ENCODE measurements around the gene HAT1. TPM values are rescaled to one million over a fixed set of nuclear protein-coding genes. Genes with fewer than 3 reads are reported as not detected.

HAT1 gene
- total RNA-seq, 1 experiment from 2014 or later, result 56.8 TPM

DNA sequence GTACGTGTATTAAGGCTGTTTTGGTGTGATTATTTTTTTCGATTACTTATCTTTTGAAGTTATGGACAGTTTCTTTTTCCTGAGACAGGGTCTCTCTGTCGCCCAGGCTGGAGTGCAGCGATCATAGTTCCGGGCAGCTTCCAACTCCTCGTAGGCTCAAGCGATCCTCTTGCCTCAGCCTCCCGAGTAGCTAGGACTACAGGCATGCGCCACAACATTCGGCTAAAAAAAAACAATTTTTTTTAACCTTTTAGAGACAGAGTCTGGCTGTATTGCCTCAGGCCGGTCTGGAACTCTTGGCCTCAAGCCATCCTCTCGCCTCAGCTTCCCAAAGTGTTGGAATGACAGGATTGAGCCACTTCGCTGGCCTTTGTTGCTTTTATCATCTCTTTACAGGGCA lies 945 bp downstream of the HAT1 start:
- peaks cover 22% of the 10 kb centered on the region for H3K4me1 ChIP-seq (ENCODE audit: low read length)
- H3K9me3 ChIP-seq (ENCODE audit: low read length), result no peaks in the 10 kb centered on the region
- H2AFZ ChIP-seq (ENCODE audit: low read length), result no peak overlapping the region
- peaks cover 35% of the 10 kb centered on the region for H3K36me3 ChIP-seq (ENCODE audit: insufficient read depth, low read length)
- H3K4me2 ChIP-seq (ENCODE audit: low read depth, low read length, poor library complexity, severe bottlenecking), result peak overlapping the region; percentile 87
- H3K27ac ChIP-seq (ENCODE audit: low read length), result peak overlapping the region; percentile 18; the same call in 1 of the 2 replicates
- H4K20me1 ChIP-seq (ENCODE audit: insufficient read depth, low read depth, low read length), result no peaks in the 10 kb centered on the region
- H3K79me2 ChIP-seq (ENCODE audit: low read length), result peaks cover 56% of the 10 kb centered on the region
- DNase-seq, result peak; percentile 51
- peak overlapping the region; percentile 82 for H3K4me3 ChIP-seq (ENCODE audit: low read length)
- no peaks in the 10 kb centered on the region for H3K9me2 ChIP-seq (replicated peaks; ENCODE audit: insufficient read depth, low read length)
- H3K27me3 ChIP-seq (ENCODE audit: low read length), result no peaks in the 10 kb centered on the region
- H3K9ac ChIP-seq (ENCODE audit: low read length), result peak overlapping the region; percentile 77

DNA sequence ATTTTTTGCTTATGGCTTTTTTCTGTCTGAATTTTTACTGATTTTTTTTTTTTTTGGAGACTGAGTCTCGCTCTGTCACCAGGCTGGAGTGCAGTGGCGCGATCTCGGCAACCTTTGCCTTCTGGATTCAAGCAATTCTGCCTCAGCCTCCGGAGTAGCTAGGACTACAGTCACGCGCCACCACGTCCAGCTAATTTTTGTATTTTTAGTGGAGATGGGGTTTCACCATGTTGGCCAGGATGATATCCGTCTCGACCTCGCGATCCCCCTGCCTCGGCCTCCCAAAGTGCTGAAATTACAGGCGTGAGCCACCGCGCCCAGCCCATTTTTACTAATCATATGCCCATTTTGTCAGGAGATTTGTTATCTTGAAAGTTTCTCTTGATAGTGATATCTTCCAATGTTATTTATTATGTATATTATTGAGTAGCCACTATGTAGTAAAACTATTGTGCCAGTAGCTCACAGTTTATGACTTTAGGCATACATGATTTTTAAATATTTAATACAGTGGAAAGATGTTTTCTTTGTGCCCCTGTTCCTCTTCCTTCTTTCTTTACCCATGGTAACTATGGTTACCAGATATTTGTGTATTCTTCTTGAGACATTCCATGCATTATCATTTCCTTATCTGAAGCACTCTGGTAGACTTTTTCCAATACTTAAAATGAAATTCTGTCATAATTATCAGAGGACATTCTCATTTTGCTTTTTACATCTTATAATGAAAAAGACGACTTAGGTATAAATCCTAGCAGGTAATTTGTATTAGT lies 2.1 kb downstream of the HAT1 start:
- H3K4me1 ChIP-seq (ENCODE audit: low read length), result peaks cover 22% of the 10 kb centered on the region
- H3K4me2 ChIP-seq (ENCODE audit: low read depth, low read length, poor library complexity, severe bottlenecking), result peak overlapping the region; percentile 87
- no peaks in the 10 kb centered on the region for H3K9me3 ChIP-seq (ENCODE audit: low read length)
- no peak overlapping the region for H2AFZ ChIP-seq (ENCODE audit: low read length)
- H3K9ac ChIP-seq (ENCODE audit: low read length), result peak overlapping the region; percentile 77
- no peaks in the 10 kb centered on the region for H4K20me1 ChIP-seq (ENCODE audit: insufficient read depth, low read depth, low read length)
- no peaks in the 10 kb centered on the region for H3K9me2 ChIP-seq (replicated peaks; ENCODE audit: insufficient read depth, low read length)
- H3K27me3 ChIP-seq (ENCODE audit: low read length), result no peaks in the 10 kb centered on the region
- peaks cover 45% of the 10 kb centered on the region for H3K36me3 ChIP-seq (ENCODE audit: insufficient read depth, low read length)
- DNase-seq, result no peak
- peaks cover 67% of the 10 kb centered on the region for H3K79me2 ChIP-seq (ENCODE audit: low read length)
- no peak overlapping the region for H3K27ac ChIP-seq (ENCODE audit: low read length)
- peak overlapping the region; percentile 82; the same call in 1 of the 2 replicates for H3K4me3 ChIP-seq (ENCODE audit: low read length)

DNA sequence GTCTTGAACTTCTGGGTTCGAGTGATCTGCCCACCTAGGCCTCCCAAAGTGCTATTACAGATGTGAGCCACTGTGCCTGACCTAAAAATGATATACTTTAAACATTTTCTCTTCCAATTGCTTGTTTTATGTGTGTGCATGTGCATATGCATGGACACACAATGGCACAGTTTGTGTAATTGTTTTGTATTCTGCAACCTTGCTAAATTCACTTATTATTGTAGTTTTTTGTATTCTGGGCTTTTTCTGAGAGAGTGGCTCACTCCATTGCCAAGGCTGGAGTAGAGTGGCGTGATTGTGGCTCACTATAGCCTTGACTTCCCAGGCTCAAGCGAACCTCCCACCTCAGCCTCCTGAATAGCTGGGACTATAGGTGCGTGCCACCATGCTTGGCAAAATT lies 8.1 kb downstream of the HAT1 start:
- H3K4me3 ChIP-seq (ENCODE audit: low read length), result no peak overlapping the region
- H3K4me2 ChIP-seq (ENCODE audit: low read depth, low read length, poor library complexity, severe bottlenecking), result no peak overlapping the region
- H3K9me2 ChIP-seq (replicated peaks; ENCODE audit: insufficient read depth, low read length), result no peaks in the 10 kb centered on the region
- no peaks in the 10 kb centered on the region for H3K9me3 ChIP-seq (ENCODE audit: low read length)
- no peak overlapping the region for H3K9ac ChIP-seq (ENCODE audit: low read length)
- peaks cover 45% of the 10 kb centered on the region for H3K36me3 ChIP-seq (ENCODE audit: insufficient read depth, low read length)
- H3K79me2 ChIP-seq (ENCODE audit: low read length), result peaks cover 98% of the 10 kb centered on the region
- no peaks in the 10 kb centered on the region; the same call in 1 of the 2 replicates for H4K20me1 ChIP-seq (ENCODE audit: insufficient read depth, low read depth, low read length)
- H2AFZ ChIP-seq (ENCODE audit: low read length), result no peak overlapping the region
- no peak for DNase-seq
- no peak overlapping the region for H3K27ac ChIP-seq (ENCODE audit: low read length)
- no peaks in the 10 kb centered on the region for H3K4me1 ChIP-seq (ENCODE audit: low read length)
- H3K27me3 ChIP-seq (ENCODE audit: low read length), result no peaks in the 10 kb centered on the region

DNA sequence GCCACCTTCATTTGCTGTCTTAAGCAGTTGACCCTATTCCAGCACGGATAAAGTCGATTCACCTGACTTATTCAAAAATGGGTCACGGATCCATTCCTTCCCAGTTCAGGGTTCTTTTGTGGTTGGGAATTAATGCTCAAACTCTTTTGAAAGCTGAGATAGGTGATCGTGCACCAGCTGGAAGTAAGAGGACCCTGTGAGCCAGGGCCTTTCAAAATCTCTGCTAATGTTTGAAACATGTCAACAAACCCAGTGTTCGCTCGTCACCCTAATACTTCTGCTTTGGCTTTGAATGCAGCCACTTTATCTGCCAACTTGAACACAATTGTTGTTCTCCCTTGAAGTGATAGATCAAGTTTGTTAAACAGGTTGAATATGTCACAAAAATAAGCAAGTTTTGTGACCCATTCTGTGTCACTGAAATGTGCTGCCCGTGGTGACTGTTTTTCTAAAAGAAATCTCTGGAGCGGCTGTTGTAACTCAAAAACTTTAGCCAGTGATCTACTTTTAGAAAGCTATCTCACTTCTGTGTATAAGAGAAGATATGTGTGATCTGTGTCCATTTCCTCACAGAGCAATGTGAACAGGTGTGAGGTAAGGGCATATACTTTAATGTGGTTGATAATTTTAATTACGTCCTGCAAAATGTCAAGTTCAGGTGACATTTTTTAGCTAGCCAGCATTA lies 16.9 kb downstream of the HAT1 start:
- no peaks in the 10 kb centered on the region for H3K36me3 ChIP-seq (ENCODE audit: insufficient read depth, low read length)
- peaks cover 5% of the 10 kb centered on the region; the same call in 1 of the 2 replicates for H4K20me1 ChIP-seq (ENCODE audit: insufficient read depth, low read depth, low read length)

DNA sequence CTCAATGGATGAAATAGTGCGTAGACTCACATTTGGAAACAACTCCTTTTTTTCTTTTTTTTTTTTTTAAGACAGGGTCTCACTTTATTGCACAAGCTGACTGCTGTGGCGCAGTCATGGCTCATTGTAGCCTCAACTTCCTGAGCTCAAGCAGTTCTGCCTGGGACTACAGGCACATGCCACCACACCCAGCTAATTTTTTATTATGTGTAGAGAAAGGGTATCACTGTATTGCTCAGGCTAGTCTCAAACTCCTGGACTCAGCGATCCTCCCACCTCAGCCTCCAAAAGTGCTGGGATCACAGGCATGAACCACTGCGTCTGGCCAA lies 17.4 kb downstream of the HAT1 start:
- Histone ChIP-seq H3K4me3 (ENCODE audit: low read length) (no peak overlapping the region), H3K9me3 (ENCODE audit: low read length) (no peaks in the 10 kb centered on the region), H3K79me2 (ENCODE audit: low read length) (peaks cover 99% of the 10 kb centered on the region), H3K9ac (ENCODE audit: low read length) (no peak overlapping the region), H3K4me2 (ENCODE audit: low read depth, low read length, poor library complexity, severe bottlenecking) (no peak overlapping the region), H4K20me1 (ENCODE audit: insufficient read depth, low read depth, low read length) (peaks cover 5% of the 10 kb centered on the region; the same call in 1 of the 2 replicates), H2AFZ (ENCODE audit: low read length) (no peak overlapping the region), H3K9me2 (replicated peaks; ENCODE audit: insufficient read depth, low read length) (no peaks in the 10 kb centered on the region), H3K27ac (ENCODE audit: low read length) (no peak overlapping the region), H3K36me3 (ENCODE audit: insufficient read depth, low read length) (no peaks in the 10 kb centered on the region), H3K27me3 (ENCODE audit: low read length) (no peaks in the 10 kb centered on the region), H3K4me1 (ENCODE audit: low read length) (no peaks in the 10 kb centered on the region)
- DNase-seq, result no peak

More for the DNA sequence above, 16.9 kb downstream of the HAT1 start:
- Histone ChIP-seq H3K79me2 (ENCODE audit: low read length) (peaks cover 99% of the 10 kb centered on the region), H3K9me3 (ENCODE audit: low read length) (no peaks in the 10 kb centered on the region), H3K9me2 (replicated peaks; ENCODE audit: insufficient read depth, low read length) (no peaks in the 10 kb centered on the region), H3K9ac (ENCODE audit: low read length) (no peak overlapping the region), H3K4me1 (ENCODE audit: low read length) (no peaks in the 10 kb centered on the region), H3K27me3 (ENCODE audit: low read length) (no peaks in the 10 kb centered on the region), H2AFZ (ENCODE audit: low read length) (no peak overlapping the region), H3K27ac (ENCODE audit: low read length) (no peak overlapping the region), H3K4me2 (ENCODE audit: low read depth, low read length, poor library complexity, severe bottlenecking) (no peak overlapping the region), H3K4me3 (ENCODE audit: low read length) (no peak overlapping the region)
- no peak for DNase-seq

DNA sequence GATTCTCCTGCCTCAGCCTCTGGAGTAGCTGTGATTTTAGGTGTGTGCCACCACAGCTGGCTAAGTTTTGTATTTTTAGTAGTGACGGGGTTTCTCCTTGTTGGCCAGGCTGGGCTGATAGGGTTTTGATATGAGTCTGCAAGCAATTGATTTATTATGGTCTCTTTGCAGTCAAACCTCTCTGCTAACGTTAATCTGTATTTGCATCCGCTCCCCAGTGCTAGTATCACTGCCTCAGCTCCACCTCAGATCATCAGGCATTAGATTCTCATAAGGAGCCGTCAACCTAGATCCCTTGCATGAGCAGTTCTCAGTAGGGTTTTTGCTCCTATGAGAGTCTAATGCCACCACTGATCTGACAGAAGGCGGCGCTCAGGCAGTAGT lies 19.0 kb downstream of the HAT1 start:
- Histone ChIP-seq H3K79me2 (ENCODE audit: low read length) (peaks cover 98% of the 10 kb centered on the region), H3K27me3 (ENCODE audit: low read length) (no peaks in the 10 kb centered on the region), H4K20me1 (ENCODE audit: insufficient read depth, low read depth, low read length) (peaks cover 5% of the 10 kb centered on the region; the same call in 1 of the 2 replicates), H3K4me2 (ENCODE audit: low read depth, low read length, poor library complexity, severe bottlenecking) (no peak overlapping the region), H3K36me3 (ENCODE audit: insufficient read depth, low read length) (no peaks in the 10 kb centered on the region), H3K9ac (ENCODE audit: low read length) (no peak overlapping the region), H3K27ac (ENCODE audit: low read length) (no peak overlapping the region), H3K4me3 (ENCODE audit: low read length) (no peak overlapping the region), H3K4me1 (ENCODE audit: low read length) (no peaks in the 10 kb centered on the region), H3K9me3 (ENCODE audit: low read length) (no peaks in the 10 kb centered on the region), H2AFZ (ENCODE audit: low read length) (no peak overlapping the region), H3K9me2 (replicated peaks; ENCODE audit: insufficient read depth, low read length) (no peaks in the 10 kb centered on the region)
- DNase-seq, result no peak

DNA sequence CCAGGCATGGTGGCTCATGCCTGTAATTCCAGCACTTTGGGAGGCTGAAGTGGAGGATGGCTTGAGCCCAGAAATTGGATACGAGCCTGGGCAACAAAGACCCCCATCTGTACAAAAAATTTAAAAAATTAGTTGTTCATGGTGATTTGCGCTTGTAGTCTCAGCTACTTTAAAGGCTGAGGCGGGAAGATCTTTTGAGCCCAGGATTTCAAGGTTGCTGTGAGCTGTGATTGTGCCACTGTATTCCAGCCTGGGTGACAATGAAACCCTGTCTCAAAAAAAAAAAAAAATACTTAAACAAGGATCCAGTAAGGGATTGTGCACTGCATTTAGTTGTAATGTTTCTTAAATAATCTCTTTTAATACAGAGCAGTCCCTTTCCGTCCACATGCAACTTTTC lies 21.6 kb downstream of the HAT1 start:
- Histone ChIP-seq H4K20me1 (ENCODE audit: insufficient read depth, low read depth, low read length) (no peaks in the 10 kb centered on the region; the same call in 1 of the 2 replicates), H3K27ac (ENCODE audit: low read length) (no peak overlapping the region), H3K79me2 (ENCODE audit: low read length) (peaks cover 92% of the 10 kb centered on the region), H3K36me3 (ENCODE audit: insufficient read depth, low read length) (peaks cover 3% of the 10 kb centered on the region; the same call in 1 of the 2 replicates), H2AFZ (ENCODE audit: low read length) (no peak overlapping the region), H3K4me3 (ENCODE audit: low read length) (no peak overlapping the region), H3K4me1 (ENCODE audit: low read length) (no peaks in the 10 kb centered on the region), H3K9me2 (replicated peaks; ENCODE audit: insufficient read depth, low read length) (no peaks in the 10 kb centered on the region), H3K27me3 (ENCODE audit: low read length) (no peaks in the 10 kb centered on the region), H3K4me2 (ENCODE audit: low read depth, low read length, poor library complexity, severe bottlenecking) (no peak overlapping the region), H3K9me3 (ENCODE audit: low read length) (no peaks in the 10 kb centered on the region), H3K9ac (ENCODE audit: low read length) (no peak overlapping the region)
- no peak for DNase-seq

DNA sequence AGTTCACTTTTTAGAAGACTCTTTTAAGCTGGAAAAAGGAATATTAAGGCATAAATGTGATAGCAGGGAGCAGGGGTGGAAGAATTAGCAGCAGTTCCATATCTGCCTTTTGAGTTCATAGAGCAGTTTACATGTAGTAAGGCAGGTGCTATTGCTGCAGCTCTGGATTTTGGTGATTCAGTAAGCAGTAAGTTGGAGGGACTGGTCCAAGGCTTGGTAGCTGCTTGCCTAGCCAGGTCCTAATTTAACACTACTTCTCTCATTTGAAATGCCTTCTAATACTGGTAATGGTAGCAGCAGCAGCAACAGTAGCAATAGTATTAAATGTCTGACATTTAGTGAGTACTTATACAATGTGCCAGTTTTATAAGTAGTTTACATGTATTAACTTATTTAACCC lies 30.0 kb downstream of the HAT1 start:
- H3K36me3 ChIP-seq (ENCODE audit: insufficient read depth, low read length), result peaks cover 19% of the 10 kb centered on the region
- no peaks in the 10 kb centered on the region for H3K27me3 ChIP-seq (ENCODE audit: low read length)

More for the DNA sequence above, 30.0 kb downstream of the HAT1 start:
- Histone ChIP-seq H3K27ac (ENCODE audit: low read length) (no peak overlapping the region), H3K9me2 (replicated peaks; ENCODE audit: insufficient read depth, low read length) (no peaks in the 10 kb centered on the region; the same call in 1 of the 2 replicates), H3K4me1 (ENCODE audit: low read length) (no peaks in the 10 kb centered on the region), H3K9me3 (ENCODE audit: low read length) (no peaks in the 10 kb centered on the region), H4K20me1 (ENCODE audit: insufficient read depth, low read depth, low read length) (no peaks in the 10 kb centered on the region), H3K79me2 (ENCODE audit: low read length) (peaks cover 53% of the 10 kb centered on the region), H2AFZ (ENCODE audit: low read length) (no peak overlapping the region), H3K4me3 (ENCODE audit: low read length) (no peak overlapping the region), H3K9ac (ENCODE audit: low read length) (no peak overlapping the region), H3K4me2 (ENCODE audit: low read depth, low read length, poor library complexity, severe bottlenecking) (no peak overlapping the region)
- DNase-seq, result no peak
